T-helper 2 cell treated with Interferon-gamma antibody and Interleukin-4, amounts not matched to agents 5 μg/mL and 100 μg/mL, for 36 hours (primary cell): ENCODE results near the gene ACOT7.
"Not testable (repeated sequence)": the region's sequence is repeated elsewhere in the genome, so short reads cannot be mapped to it uniquely, and the experiment has no call there.

ENCODE experiments used
- DNase-seq: peaks from one replicate; pipeline ENCODE4 v3.0.0; 2021; ENCODE audit warnings: low spot score
- H3K27ac Mint-ChIP-seq: one replicate; pipeline ENCODE4 v1.8.0; 2021; ENCODE audit warnings: mild to moderate bottlenecking, mixed read lengths
- H3K27me3 Mint-ChIP-seq: one replicate; pipeline ENCODE4 v1.8.0; 2021; ENCODE audit warnings: low read depth, mixed read lengths
- H3K36me3 Mint-ChIP-seq: one replicate; pipeline ENCODE4 v1.8.0; 2021; ENCODE audit warnings: low read depth, mixed read lengths
- H3K4me1 Mint-ChIP-seq: one replicate; pipeline ENCODE4 v1.8.0; 2021; ENCODE audit warnings: low read depth, mixed read lengths
- H3K4me3 Mint-ChIP-seq: one replicate; pipeline ENCODE4 v1.8.0; 2022; ENCODE audit warnings: mild to moderate bottlenecking, moderate library complexity, mixed read lengths
- H3K9me3 Mint-ChIP-seq: one replicate; pipeline ENCODE4 v1.8.0; 2021; ENCODE audit warnings: mixed read lengths

ACOT7 gene

GRCh38 chr1:6370006-6370405 is 23.6 kb downstream of the ACOT7 start:
- Mint-ChIP-seq H3K27ac (no peak overlapping the region), H3K9me3 (peaks cover 5% of the 10 kb centered on the region), H3K36me3 (peaks cover 13% of the 10 kb centered on the region), H3K4me1 (peaks cover 2% of the 10 kb centered on the region), H3K4me3 (no peak overlapping the region), H3K27me3 (no peaks in the 10 kb centered on the region)
- DNase-seq = no peak

DNA sequence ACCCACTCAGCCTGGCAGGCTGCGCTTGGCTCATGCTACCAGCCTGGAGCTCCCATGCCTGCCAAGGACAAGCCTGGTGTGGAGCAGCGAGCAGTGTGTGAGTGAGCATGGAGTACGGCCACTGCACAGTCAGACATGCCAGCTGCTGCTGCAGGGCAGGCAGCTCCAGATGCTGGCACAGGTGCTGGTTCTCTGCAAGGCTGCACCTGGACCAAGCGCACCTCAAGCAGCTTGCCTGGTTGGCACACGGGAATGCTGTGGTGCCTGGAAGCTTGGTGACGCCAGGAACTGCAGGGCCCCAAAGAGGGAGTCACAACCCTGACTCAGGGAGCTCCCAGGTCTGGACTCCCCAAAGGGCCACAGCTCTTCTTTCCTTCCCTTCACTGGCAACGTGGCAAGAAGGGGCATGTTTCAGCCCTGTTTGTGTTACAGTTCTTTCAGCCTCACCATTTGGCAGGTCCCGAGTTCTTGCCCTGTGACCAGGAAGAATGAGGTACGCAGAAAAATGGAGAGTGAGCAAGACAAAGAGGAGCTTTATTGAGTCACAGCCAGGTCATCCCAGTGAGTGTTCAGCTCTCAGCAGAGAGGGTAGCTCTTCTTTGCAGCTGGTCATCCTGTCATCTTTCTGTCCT is 26.1 kb downstream of the ACOT7 start:
- Mint-ChIP-seq H3K4me3 (no peak overlapping the region), H3K27me3 (no peaks in the 10 kb centered on the region), H3K9me3 (peaks cover 5% of the 10 kb centered on the region), H3K36me3 (peaks cover 19% of the 10 kb centered on the region), H3K27ac (no peak overlapping the region), H3K4me1 (peaks cover 8% of the 10 kb centered on the region)
- no peak for DNase-seq

DNA sequence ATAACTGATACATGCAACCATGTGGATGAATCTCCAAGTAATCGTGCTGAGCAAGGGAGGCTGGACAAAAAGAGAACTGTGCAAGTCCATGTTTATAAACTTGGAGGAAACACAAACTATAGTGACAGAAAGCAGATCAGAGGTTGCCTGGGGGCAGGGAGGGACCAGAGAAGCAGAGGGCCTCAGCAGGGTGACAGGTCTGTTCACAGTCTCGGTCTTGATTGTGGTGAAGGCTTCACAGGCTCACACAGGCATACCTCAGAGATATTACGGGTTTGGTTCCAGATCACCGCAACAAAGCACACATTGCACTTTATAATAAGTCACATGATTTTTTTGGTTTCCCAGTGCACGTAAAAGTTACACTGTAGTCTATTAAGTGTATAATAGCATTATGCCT is 28.5 kb downstream of the ACOT7 start:
- Mint-ChIP-seq H3K4me1 (peaks cover 18% of the 10 kb centered on the region), H3K27me3 (no peaks in the 10 kb centered on the region), H3K4me3 (peak overlapping the region; percentile 23), H3K9me3 (peaks cover 5% of the 10 kb centered on the region), H3K27ac (peak overlapping the region; percentile 63), H3K36me3 (peaks cover 17% of the 10 kb centered on the region)
- DNase-seq = no peak

GRCh38 chr1:6363085-6363884 is 30.3 kb downstream of the ACOT7 start:
- DNase-seq = peak; percentile 20
- H3K27ac Mint-ChIP-seq, H3K4me3 Mint-ChIP-seq: not testable (repeated sequence)

DNA sequence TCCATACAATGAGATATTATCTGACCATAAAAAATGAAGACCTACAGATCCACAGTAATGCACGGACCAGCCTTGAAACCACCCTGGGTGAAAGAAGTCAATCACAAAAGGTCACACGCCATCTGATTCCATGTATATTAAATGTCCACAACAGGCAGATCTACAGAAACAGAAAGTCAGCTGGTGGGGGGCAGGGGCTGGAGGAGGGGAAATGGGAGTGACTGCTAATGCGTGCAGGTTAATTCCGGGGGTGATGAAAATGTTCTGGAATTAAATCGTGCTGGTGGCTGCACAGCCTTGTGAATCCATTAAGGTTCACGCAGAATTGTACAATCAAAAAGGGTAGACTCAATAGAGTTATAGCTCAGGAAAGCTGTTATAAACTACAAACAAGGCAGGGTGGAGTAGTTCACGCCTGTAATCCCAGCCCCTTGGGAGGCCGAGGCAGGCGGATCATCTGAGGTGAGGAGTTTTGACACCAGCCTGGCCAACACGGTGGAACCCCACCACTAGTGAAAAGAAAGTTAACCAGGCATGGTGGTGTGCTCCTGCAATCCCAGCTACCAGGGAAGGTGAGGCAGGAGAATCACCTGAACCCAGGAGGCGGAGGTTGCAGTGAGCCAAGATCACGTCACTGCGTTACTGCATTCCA is 32.3 kb downstream of the ACOT7 start:
- Mint-ChIP-seq H3K27me3 (no peaks in the 10 kb centered on the region), H3K9me3 (no peaks in the 10 kb centered on the region), H3K36me3 (peaks cover 8% of the 10 kb centered on the region), H3K27ac (peak overlapping the region; percentile 64), H3K4me3 (no peak overlapping the region), H3K4me1 (peaks cover 40% of the 10 kb centered on the region)
- no peak for DNase-seq

More at GRCh38 chr1:6363085-6363884, 30.3 kb downstream of the ACOT7 start:
- Mint-ChIP-seq H3K4me1 (peaks cover 33% of the 10 kb centered on the region), H3K36me3 (peaks cover 11% of the 10 kb centered on the region)
- not testable (repeated sequence) for H3K9me3 Mint-ChIP-seq, H3K27me3 Mint-ChIP-seq

DNA sequence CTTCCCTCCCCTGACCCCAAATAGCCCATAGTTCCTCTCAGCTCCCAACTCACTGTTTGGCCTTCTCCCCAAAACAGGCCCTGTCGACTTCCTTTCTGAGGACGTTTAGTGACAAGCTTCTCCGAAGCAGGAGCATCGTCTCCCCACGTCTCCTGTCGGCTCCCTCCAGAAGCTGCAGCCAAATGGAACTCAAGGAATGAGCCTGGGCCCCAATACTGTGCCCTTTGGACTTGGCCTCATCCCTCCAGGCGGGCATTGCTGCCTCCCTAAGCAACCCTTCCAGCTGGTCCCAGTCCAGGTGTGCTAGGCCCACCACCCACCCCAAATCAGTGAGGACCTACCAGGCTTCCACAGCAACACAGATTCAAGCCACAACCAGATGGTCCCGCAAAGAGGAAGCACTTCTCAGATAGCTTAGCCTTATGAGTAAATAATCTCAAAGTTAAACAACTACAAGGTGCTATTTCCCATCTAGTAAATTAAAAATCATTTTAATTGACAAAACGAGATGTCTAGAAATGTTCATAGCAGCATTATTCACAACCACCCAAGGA is 33.0 kb downstream of the ACOT7 start:
- H3K36me3 Mint-ChIP-seq = peaks cover 8% of the 10 kb centered on the region
- H3K27me3 Mint-ChIP-seq = no peaks in the 10 kb centered on the region
- DNase-seq = no peak
- peak overlapping the region; percentile 87 for H3K27ac Mint-ChIP-seq
- peak overlapping the region; percentile 40 for H3K4me3 Mint-ChIP-seq
- H3K9me3 Mint-ChIP-seq = no peaks in the 10 kb centered on the region
- H3K4me1 Mint-ChIP-seq = peaks cover 40% of the 10 kb centered on the region

GRCh38 chr1:6360117-6360496 is 33.5 kb downstream of the ACOT7 start:
- Mint-ChIP-seq H3K27me3 (no peaks in the 10 kb centered on the region), H3K27ac (peak overlapping the region; percentile 89), H3K4me3 (peak overlapping the region; percentile 81), H3K36me3 (peaks cover 7% of the 10 kb centered on the region), H3K9me3 (no peaks in the 10 kb centered on the region), H3K4me1 (peaks cover 39% of the 10 kb centered on the region)
- DNase-seq = no peak

DNA sequence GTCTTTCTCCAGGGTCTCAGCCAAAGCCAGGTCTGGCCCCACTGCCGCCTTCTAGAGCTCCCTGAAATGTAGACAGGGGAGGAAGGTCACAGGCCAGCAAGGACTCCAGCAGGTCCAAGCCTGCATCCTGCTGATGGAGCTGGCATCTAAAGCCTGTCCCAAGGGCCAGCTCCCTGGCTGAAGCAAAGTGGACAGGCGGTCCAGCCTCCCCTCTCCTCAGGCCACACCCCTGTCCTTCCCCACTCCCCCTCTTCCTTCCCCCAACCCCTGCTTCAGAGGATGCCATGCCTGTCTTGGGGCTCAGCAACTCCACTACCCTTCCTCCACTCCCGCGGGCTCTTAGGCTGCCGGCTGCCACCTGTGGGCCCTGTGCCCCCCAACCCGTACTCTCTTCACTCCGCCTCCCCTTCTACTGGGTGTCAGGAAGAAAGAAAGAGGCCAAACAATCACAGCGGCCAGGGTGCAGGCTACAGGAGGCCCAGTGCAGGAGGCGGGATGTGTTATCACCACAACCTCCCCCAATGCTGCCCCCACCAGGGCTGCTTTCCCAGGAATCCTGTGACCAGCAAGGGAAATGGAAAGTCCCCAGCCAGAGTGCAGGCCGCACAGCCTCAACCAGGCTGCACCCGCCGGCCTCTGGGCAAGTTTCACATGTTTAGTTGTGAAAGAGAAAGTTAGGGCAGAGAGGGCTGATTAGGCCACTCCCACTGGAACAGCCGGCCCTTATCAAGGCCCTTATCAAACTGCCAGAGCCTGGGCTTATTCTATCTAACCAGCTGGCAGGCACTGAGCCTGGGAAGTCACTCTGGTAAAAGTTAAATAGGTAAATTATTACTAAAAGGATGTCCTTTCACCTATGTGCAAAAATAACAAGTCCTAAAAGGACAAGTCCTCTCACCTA is 34.1 kb downstream of the ACOT7 start:
- H3K27me3 Mint-ChIP-seq = no peaks in the 10 kb centered on the region

DNA sequence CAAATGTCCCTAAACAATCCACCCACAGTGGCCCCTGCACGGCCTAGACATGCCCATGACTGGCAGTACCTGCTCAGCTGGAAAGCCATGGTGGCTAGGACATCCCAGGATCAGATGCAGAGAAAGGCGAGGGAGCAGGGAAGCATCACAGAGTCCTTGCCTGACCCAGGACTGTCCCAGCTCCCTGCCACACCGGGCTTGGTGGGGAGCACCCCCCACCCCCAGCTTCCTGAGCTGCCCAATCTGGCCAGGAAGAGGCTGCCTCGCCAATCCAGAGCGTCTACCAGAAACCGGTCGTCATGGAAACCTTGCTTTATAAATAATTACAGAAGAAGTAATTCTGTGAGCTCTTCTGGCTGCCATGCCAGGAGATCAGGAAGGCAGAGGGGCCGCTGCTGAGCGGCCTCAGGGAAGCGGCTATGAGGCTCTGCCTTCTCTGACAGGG is 34.8 kb downstream of the ACOT7 start:
- peak overlapping the region; percentile 89 for H3K27ac Mint-ChIP-seq
- peaks cover 4% of the 10 kb centered on the region for H3K36me3 Mint-ChIP-seq
- peak; percentile 67 for DNase-seq
- no peaks in the 10 kb centered on the region for H3K27me3 Mint-ChIP-seq
- H3K4me3 Mint-ChIP-seq = peak overlapping the region; percentile 81
- H3K4me1 Mint-ChIP-seq = peaks cover 35% of the 10 kb centered on the region
- no peaks in the 10 kb centered on the region for H3K9me3 Mint-ChIP-seq

More for the DNA sequence above, 34.1 kb downstream of the ACOT7 start:
- Mint-ChIP-seq H3K9me3 (no peaks in the 10 kb centered on the region), H3K4me3 (peak overlapping the region; percentile 81), H3K4me1 (peaks cover 35% of the 10 kb centered on the region), H3K27ac (peak overlapping the region; percentile 89), H3K36me3 (peaks cover 4% of the 10 kb centered on the region)
- peak; percentile 69 for DNase-seq

GRCh38 chr1:6358144-6358624 is 35.4 kb downstream of the ACOT7 start:
- Mint-ChIP-seq H3K4me1 (peaks cover 32% of the 10 kb centered on the region), H3K9me3 (no peaks in the 10 kb centered on the region), H3K4me3 (peak overlapping the region; percentile 81), H3K27me3 (no peaks in the 10 kb centered on the region), H3K36me3 (no peaks in the 10 kb centered on the region), H3K27ac (peak overlapping the region; percentile 89)
- DNase-seq = peak; percentile 23

- peaks cover 32% of the 10 kb centered on the region for H3K4me1 Mint-ChIP-seq
- H3K27me3 Mint-ChIP-seq = no peaks in the 10 kb centered on the region
- no peaks in the 10 kb centered on the region for H3K36me3 Mint-ChIP-seq
- H3K4me3 Mint-ChIP-seq = no peak overlapping the region
- H3K9me3 Mint-ChIP-seq = no peaks in the 10 kb centered on the region
- DNase-seq = no peak
- no peak overlapping the region for H3K27ac Mint-ChIP-seq
Observed at GRCh38 chr1:6357243-6357936, 36.2 kb downstream of the ACOT7 start.

DNA sequence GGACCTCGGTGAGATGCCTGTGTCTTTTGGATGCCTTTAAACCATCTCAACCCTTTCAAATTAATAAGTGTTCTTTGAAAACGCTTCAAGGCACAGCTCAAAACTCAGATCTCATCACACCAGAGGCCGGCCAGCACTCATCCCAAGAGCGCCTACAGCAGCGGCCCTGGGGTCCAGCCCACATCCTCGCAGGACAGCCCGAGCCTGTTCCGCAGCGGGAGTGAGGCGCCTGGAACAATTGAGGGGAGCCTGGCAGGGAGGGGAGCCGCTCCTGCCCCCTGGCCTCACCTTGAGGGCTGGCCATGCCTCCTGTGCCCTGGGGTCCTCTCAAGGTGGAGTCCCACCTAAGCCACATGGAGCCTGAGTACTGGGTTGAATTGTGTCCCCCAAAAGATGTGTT is 37.9 kb downstream of the ACOT7 start:
- H3K27ac Mint-ChIP-seq = no peak overlapping the region
- H3K9me3 Mint-ChIP-seq = no peaks in the 10 kb centered on the region
- H3K27me3 Mint-ChIP-seq = no peaks in the 10 kb centered on the region
- peaks cover 26% of the 10 kb centered on the region for H3K4me1 Mint-ChIP-seq
- H3K36me3 Mint-ChIP-seq = no peaks in the 10 kb centered on the region
- no peak for DNase-seq
- no peak overlapping the region for H3K4me3 Mint-ChIP-seq
